ENCODE data around the gene PTPRT.

DNA sequence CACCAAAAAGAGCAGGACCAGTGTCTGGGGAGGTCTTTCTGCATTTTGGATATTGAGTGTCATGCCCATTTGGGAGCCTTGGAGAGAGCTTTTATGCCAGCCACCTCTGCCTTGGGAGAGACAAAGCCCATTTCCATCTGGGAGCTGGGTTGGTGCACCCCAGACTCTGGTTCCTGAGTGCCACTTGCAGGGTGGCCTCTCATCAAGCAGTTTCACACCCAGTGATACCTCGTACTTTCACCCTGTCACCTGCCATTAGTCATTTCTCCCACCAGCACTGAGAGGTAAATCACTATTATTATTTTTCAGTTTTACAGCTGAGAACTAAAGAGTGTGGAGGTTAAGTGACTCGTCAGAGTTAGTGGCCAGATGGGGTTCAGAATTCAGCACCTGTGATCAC is 94.7 kb downstream of the PTPRT start:
- TF ChIP-seq, protein P1, sequence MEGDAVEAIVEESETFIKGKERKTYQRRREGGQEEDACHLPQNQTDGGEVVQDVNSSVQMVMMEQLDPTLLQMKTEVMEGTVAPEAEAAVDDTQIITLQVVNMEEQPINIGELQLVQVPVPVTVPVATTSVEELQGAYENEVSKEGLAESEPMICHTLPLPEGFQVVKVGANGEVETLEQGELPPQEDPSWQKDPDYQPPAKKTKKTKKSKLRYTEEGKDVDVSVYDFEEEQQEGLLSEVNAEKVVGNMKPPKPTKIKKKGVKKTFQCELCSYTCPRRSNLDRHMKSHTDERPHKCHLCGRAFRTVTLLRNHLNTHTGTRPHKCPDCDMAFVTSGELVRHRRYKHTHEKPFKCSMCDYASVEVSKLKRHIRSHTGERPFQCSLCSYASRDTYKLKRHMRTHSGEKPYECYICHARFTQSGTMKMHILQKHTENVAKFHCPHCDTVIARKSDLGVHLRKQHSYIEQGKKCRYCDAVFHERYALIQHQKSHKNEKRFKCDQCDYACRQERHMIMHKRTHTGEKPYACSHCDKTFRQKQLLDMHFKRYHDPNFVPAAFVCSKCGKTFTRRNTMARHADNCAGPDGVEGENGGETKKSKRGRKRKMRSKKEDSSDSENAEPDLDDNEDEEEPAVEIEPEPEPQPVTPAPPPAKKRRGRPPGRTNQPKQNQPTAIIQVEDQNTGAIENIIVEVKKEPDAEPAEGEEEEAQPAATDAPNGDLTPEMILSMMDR (IDR thresholded peaks at IDR 0.05): no peak
- TF ChIP-seq POLR2A (IDR thresholded peaks at IDR 0.05; ENCODE audit: low read length): no peak
- no peak for TF ChIP-seq PHF8 (IDR thresholded peaks at IDR 0.05; ENCODE audit: borderline replicate concordance, low read depth)

Measured in A549 (cell line).